IgD-negative memory B cell (primary cell): ENCODE measurements around the gene KRT5. TPM values are rescaled to one million over a fixed set of nuclear protein-coding genes. Genes with fewer than 3 reads are reported as not detected.
A peak's percentile ranks its signal among the peaks of the same experiment; 100 is the strongest.
"Not testable (repeated sequence)": the region's sequence is repeated elsewhere in the genome, so short reads cannot be mapped to it uniquely, and the experiment has no call there.

Experiments
- H3K27ac Mint-ChIP-seq, 3 donors: one replicate each; pipeline ENCODE4 v1.8.0; 2020 to 2022; ENCODE audit warnings: mild to moderate bottlenecking in 3 of 3, mixed read lengths in 3 of 3, moderate library complexity in 1 of 3
- H3K27me3 Mint-ChIP-seq: one replicate; pipeline ENCODE4 v1.8.0; 2021; ENCODE audit warnings: mixed read lengths
- H3K36me3 Mint-ChIP-seq: one replicate; pipeline ENCODE4 v1.8.0; 2020; ENCODE audit warnings: mild to moderate bottlenecking, mixed read lengths
- H3K4me1 Mint-ChIP-seq, 3 donors: one replicate each; pipeline ENCODE4 v1.8.0; 2020 to 2022; ENCODE audit warnings: mixed read lengths in 3 of 3, mild to moderate bottlenecking in 1 of 3
- H3K4me3 Mint-ChIP-seq, 4 donors: one replicate each; pipeline ENCODE4 v1.8.0; 2020 to 2022; ENCODE audit warnings: mild to moderate bottlenecking in 4 of 4, mixed read lengths in 4 of 4, moderate library complexity in 3 of 4
- H3K9me3 Mint-ChIP-seq, 3 donors: one replicate each; pipeline ENCODE4 v1.8.0; 2020 to 2021; ENCODE audit warnings: mixed read lengths in 3 of 3, mild to moderate bottlenecking in 1 of 3
- polyA plus RNA-seq: library from polyadenylated mRNA; unstranded; fragments of 300-500 nt; fragmentation: Illumina TruSeq; gene quantifications from one replicate; pipeline ENCODE4 v1.2.3, GENCODE V29; 2021

The KRT5 gene
- polyA plus RNA-seq, 1 donor from 2014 or later: not detected

DNA sequence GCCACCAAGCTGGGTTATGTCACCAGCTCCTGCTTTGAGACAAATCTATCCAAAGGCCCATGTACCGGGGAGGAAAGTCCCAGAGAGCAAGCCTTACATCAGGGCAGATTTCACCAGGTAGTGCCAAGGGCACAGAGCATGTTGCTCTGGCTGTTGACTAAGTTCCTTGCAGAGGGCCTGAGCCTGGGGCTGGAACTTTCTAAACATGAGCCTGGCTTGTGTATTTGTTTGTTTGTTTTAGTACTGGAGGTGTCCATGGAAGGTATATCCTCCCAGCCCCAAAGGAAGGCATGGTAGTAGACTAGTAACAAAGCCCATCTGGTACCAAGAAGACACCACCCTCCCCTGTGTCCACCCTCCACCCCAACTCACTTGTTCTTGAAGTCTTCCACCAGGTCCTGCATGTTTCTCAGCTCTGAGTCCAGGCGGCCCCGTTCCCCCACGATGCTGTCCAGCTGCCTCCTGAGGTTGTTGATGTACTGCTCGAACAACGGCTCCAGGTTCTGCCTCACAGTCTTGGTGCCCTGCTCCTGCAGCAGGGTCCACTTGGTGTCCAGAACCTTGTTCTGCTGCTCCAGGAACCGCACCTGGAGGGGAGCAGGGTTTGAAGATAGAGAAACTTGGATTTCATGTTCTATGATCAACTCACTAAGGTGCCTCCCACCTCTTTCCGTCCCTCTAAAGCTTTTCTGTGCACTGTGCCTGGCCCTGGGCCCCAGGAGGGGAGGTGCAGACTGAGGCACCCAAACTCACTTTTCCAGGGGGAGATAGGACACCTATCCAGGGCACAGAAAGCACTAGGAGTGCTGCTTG lies 1.4 kb downstream of the KRT5 start:
- H3K4me3 Mint-ChIP-seq: no peak overlapping the region
- peaks cover 10% of the 10 kb centered on the region for H3K27me3 Mint-ChIP-seq
- H3K9me3 Mint-ChIP-seq: no peaks in the 10 kb centered on the region
- H3K4me1 Mint-ChIP-seq: no peaks in the 10 kb centered on the region
- H3K27ac Mint-ChIP-seq: no peak overlapping the region
- no peaks in the 10 kb centered on the region for H3K36me3 Mint-ChIP-seq

DNA sequence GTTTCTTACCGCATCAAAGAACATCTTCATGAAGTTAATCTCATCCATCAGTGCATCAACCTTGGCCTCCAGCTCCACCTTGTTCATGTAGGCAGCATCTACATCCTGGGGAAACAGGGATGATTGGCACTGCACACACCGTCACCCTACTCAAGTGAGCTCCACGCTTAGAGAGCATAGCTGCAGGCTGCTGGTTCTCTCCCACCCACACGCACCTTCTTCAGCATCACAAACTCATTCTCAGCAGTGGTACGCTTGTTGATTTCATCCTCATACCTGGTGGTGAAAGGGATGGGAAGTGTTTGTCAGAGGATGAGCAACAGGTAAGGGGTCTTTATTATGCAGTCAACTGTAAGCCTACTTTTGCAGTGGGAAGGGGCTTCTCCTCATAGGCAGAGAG lies 2.3 kb downstream of the KRT5 start:
- no peaks in the 10 kb centered on the region for H3K4me1 Mint-ChIP-seq
- H3K4me3 Mint-ChIP-seq: no peak overlapping the region
- peaks cover 9% of the 10 kb centered on the region for H3K27me3 Mint-ChIP-seq
- no peak overlapping the region for H3K27ac Mint-ChIP-seq
- H3K9me3 Mint-ChIP-seq: no peaks in the 10 kb centered on the region
- no peaks in the 10 kb centered on the region for H3K36me3 Mint-ChIP-seq

DNA sequence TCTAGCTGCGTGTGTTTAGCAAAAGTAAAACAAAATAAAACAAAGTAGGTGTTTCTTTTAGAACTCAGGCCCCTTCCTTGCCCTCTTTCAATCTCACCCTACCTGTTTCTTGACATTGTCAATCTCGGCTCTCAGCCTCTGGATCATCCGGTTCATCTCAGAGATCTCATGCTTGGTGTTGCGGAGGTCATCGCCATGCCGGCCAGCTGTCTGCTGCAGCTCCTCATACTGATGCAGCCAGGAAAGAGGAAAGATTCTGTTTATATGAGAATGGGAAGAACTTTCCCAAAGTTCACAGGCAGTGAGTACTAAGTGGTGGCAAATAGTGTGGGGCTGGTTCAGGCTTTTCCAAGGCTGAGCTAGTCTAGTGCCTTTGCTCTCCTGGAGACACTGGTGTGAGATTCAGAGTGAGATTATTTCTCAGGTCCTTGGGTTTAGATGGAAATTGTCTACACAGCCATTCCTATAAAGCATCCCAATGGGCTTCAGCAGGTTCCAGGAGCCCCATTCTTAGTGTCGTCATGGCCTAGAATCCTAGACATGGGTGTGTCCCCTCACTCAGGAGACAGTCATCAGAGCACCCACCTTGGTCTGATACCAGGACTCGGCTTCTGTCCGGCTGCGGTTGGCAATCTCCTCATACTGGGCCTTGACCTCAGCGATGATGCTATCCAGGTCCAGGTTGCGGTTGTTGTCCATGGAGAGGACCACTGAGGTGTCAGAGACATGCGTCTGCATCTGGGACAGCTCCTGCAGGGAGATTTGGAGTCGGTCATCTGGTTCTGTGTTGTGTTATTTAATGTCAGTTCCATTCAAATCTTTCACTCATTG lies 3.0 kb downstream of the KRT5 start:
- peaks cover 6% of the 10 kb centered on the region for H3K27me3 Mint-ChIP-seq
- H3K4me3 Mint-ChIP-seq: no peak overlapping the region
- no peak overlapping the region for H3K27ac Mint-ChIP-seq
- no peaks in the 10 kb centered on the region for H3K36me3 Mint-ChIP-seq
- H3K4me1 Mint-ChIP-seq: no peaks in the 10 kb centered on the region
- no peaks in the 10 kb centered on the region for H3K9me3 Mint-ChIP-seq

DNA sequence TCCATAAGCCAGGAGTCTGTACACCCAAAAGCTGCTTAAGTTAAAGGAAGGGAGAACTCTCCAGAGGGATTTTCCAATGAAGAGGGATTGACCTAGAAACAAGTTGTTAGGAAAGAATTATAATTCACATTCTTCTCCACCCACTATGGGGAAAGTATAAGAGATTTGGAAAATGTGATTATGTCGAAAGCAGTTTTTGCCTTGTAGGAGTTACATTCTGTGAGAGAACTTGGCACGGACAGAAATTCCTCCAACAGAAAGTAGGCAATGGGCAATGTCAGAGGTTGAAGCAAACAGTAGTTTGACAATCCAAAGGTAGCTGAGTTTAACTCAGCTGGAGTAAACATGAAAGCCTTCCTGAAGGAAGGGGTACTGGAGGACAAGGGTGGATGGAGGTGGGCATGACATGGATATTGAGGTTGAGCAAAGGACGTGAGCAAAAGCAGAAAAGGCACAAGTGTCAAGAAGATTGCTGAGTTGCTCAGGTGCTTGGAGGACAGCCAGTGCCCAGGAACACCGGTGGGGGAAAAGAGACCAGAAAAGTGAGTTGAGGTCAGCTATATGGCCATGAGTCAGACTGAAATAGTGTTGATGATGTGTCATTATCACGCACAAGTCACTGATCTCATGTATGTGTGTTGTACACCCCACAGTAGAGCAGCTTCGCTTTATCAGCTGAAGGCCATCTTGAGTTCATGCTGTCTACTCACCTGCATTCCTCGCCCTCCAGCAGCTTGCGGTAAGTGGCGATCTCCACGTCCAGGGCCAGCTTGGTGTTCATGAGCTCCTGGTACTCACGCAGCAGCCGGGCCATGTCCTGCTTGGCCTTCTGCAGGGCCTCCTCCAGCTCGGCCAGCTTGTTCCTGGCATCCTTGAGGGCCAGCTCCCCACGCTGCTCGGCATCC lies 4.0 kb downstream of the KRT5 start:
- no peak overlapping the region for H3K27ac Mint-ChIP-seq
- H3K9me3 Mint-ChIP-seq: peaks cover 0 to 3% (median 2%) of the 10 kb centered on the region in 3 donors
- H3K4me3 Mint-ChIP-seq: no peak overlapping the region
- peaks cover 6% of the 10 kb centered on the region for H3K27me3 Mint-ChIP-seq
- H3K36me3 Mint-ChIP-seq: no peaks in the 10 kb centered on the region
- no peaks in the 10 kb centered on the region for H3K4me1 Mint-ChIP-seq

DNA sequence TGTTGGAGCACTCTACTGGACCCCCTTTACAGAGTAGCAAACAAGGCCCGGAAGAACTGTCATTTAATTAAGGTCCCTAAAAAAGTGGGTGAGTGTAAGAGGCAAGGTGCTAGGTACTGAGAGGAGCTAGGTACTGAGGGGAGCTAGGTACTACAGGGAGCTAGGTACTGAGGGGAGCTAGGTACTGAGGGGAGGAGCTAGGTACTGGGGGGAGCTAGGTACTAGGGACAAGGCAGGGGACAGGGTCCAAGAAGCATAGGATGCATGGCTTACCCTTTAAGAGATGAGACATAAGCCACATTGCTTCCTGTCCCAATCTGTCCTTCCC lies 4.9 kb downstream of the KRT5 start:
- H3K27ac Mint-ChIP-seq: peak overlapping the region in 1 of 3 donors; percentile 48
- H3K27me3 Mint-ChIP-seq: peaks cover 6% of the 10 kb centered on the region
- no peak overlapping the region for H3K4me3 Mint-ChIP-seq
- no peaks in the 10 kb centered on the region for H3K36me3 Mint-ChIP-seq
- H3K9me3 Mint-ChIP-seq: peaks cover 0 to 6% (median 4%) of the 10 kb centered on the region in 3 donors
- no peaks in the 10 kb centered on the region for H3K4me1 Mint-ChIP-seq

DNA sequence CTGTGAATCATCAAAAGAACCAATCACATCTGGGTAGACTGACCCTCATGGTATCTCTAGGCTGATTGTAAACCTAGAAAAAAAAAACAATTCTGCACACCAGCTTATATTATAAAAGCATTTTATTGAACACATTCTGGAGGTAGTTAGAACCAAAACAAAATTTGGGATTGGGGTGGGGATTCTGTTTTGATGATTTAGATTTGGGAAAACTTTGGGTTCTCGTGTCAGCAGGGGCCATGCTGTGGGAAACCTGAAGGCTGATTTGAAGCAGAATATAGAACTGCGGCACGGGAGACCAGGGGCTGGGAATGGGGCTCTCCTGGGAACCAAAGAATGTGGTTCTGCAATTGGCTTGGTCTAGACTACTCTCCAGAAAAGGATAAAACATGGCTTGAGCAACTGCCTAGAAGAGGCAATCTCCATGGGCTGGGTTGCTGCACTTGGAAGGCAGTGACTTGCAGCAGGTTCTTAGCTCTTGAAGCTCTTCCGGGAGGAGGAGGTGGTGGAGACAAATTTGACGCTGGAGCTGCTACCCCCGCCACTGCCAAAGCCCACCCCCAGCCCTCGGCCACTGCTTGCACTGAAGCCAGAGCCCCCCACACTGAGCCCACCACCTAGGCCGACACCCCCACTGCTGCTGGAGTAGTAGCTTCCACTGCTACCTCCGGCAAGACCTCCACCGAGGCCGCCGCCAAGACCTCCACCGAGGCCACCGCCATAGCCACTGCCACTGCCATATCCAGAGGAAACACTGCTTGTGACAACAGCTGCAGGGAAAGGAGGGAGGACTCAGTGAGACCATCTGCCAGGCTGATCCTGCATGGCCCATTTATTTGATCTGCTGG lies 5.5 kb downstream of the KRT5 start:
- no peak overlapping the region for H3K4me3 Mint-ChIP-seq
- no peaks in the 10 kb centered on the region for H3K4me1 Mint-ChIP-seq
- no peaks in the 10 kb centered on the region for H3K36me3 Mint-ChIP-seq
- peaks cover 0 to 8% (median 4%) of the 10 kb centered on the region in 3 donors for H3K9me3 Mint-ChIP-seq
- peaks cover 6% of the 10 kb centered on the region for H3K27me3 Mint-ChIP-seq
- H3K27ac Mint-ChIP-seq: peak overlapping the region in 1 of 3 donors; percentile 48

DNA sequence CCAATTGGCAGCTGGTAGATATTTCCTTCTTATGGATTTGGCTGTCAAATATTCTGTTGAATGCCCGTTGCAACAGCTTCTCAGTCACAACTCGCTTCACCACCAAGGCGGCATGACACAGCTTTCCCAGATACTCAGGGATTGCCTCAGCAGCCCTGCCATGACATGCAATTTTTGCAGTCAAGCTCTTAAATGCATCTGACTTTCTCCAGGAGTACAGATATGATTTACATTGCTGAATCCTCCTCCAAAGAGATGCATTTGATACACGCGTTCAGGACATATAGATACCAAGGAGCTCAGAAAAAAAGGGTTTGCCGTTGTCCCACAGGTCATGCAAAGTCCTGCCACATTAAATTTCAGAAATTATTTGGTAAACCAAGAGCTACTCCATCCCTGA lies 6.5 kb downstream of the KRT5 start:
- Mint-ChIP-seq H3K27ac (no peak overlapping the region), H3K36me3 (no peaks in the 10 kb centered on the region), H3K4me3 (no peak overlapping the region)

DNA sequence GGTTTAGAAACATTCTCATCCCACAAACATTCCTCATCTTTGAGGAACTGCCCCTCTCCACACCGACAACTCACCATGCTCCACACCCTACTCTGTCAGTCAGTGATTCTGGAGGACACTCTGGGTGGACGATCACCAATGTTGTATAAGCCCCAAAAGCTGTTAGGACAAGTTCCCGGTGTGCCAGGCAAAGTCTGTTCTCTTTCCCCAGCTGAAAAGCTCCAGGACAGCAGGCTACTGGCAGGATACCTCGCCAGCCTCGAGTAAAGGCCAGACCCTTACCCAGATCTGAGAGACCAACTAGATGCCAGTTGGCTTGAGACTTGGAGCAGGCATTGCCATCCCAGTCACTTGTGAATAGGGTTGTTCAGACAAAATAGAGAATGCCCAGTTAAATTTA lies 12.0 kb downstream of the KRT5 start:
- Mint-ChIP-seq H3K27me3 (peaks cover 5% of the 10 kb centered on the region), H3K4me1 (no peaks in the 10 kb centered on the region), H3K9me3 (peaks cover 0 to 8% (median 4%) of the 10 kb centered on the region in 3 donors), H3K4me3 (no peak overlapping the region), H3K27ac (no peak overlapping the region), H3K36me3 (no peaks in the 10 kb centered on the region)

More for the DNA sequence above, 6.5 kb downstream of the KRT5 start:
- Mint-ChIP-seq H3K27me3 (peaks cover 6% of the 10 kb centered on the region), H3K4me1 (no peaks in the 10 kb centered on the region), H3K9me3 (peaks cover 0 to 8% (median 4%) of the 10 kb centered on the region in 3 donors)

DNA sequence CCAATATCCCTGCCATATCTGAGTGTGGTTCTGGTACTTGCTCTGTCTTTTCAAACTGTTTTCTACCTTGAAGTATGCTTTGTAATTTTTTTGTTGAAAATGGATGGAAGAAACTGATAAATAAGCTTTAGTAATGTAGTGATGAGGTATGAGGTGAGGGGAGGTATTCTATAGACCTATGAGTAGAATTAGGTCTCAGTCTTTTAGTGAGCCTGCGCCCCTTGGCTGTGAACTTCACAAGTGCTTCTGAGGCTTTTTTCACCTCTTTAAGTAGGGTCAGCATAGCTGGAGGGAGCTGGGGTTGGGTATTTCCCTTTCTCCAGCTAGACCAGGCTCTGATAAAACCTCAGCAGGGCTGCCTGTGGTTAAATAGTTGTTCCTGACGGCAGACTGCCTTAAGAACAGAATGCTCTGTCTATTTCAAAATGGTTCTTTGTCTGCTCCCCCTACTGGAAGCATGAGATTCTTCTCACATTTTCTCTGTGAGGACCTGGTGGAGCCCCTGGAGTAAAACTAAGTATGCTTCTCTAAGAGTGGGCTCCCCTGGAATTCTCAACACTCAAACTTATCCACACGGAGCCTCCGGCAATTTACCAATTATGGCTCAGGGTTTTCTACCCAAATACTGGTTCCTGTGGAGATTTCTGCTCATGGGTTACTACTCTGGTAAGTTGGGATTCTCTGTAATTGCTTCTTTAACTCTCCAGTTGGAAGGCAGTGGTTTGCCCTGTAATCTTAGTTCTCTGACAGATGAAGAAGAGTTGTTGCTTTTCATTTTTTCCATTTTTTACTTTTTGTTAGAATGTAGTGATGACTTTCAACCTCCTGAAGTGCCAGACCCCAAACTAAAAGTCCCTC lies 13.1 kb downstream of the KRT5 start:
- Mint-ChIP-seq H3K27ac (no peak overlapping the region), H3K4me3 (no peak overlapping the region), H3K36me3 (no peaks in the 10 kb centered on the region), H3K27me3 (peaks cover 3% of the 10 kb centered on the region), H3K4me1 (no peaks in the 10 kb centered on the region), H3K9me3 (peaks cover 0 to 13% (median 4%) of the 10 kb centered on the region in 3 donors)

DNA sequence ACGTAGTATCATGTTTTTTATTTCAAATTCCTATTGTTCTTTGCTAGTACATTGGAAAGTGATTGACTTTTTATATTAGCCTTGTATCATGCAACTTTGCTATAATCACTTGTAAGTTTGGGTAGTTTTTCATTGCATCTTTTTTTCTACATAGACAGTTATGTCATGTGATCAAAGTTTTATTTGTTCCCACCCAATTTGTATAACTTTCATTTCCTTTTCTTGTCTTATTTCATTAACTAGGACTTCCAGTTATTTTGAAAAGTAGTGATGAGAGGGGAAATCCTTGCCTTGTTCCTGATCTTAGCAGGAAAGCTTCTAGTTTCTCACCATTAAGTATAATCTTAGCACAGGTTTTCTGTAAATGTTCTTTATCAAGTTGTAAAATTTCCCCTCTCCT lies 17.3 kb downstream of the KRT5 start:
- peaks cover 0 to 1% (median 0%) of the 10 kb centered on the region in 3 donors for H3K4me1 Mint-ChIP-seq
- no peak overlapping the region for H3K4me3 Mint-ChIP-seq
- H3K27me3 Mint-ChIP-seq: peaks cover 4% of the 10 kb centered on the region
- no peaks in the 10 kb centered on the region for H3K36me3 Mint-ChIP-seq
- H3K27ac Mint-ChIP-seq: no peak overlapping the region
- H3K9me3 Mint-ChIP-seq: peaks cover 0 to 4% (median 3%) of the 10 kb centered on the region in 3 donors

DNA sequence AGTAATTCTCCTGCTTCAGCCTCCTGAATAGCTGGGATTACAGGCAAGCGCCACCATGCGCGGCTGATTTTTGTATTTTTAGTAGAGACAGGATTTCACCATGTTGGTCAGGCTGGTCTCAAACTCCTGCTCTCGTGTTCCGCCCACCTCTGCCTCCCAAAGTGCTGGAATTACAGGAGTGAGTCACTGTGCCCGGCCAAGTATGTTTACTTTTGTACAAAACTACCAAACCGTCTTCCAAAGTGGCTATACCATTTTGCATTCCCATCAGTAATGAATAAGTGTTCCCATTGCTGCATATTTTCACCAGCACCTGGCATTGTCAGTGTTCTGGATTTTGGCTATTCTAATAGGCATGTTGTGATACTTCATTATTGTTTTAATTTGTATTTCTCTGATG lies 18.7 kb downstream of the KRT5 start:
- Mint-ChIP-seq H3K4me1 (peaks cover 0 to 1% (median 0%) of the 10 kb centered on the region in 3 donors), H3K36me3 (no peaks in the 10 kb centered on the region), H3K27me3 (peaks cover 8% of the 10 kb centered on the region), H3K4me3 (no peak overlapping the region), H3K27ac (no peak overlapping the region), H3K9me3 (peaks cover 0 to 4% (median 3%) of the 10 kb centered on the region in 3 donors)

DNA sequence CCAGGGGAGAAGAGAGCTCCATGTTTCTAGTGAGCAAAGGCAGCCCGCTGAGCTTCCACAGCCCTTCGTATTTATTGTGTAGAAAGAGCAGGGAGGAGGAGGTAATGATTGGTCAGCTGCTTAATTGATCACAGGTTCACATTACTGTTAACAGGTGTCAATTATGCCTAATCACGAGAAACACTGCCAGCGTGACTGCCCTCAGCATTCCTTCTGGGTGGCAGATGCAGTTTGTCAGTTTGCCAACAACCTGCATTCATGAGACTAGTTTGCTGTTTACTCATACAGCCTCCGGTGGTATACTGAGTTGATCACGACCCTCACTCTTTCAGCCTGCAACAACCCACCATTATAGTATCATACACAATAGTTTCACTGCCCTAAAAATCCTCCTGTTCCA lies 19.6 kb downstream of the KRT5 start:
- H3K36me3 Mint-ChIP-seq, H3K27ac Mint-ChIP-seq, H3K27me3 Mint-ChIP-seq, H3K4me1 Mint-ChIP-seq, H3K9me3 Mint-ChIP-seq, H3K4me3 Mint-ChIP-seq: not testable (repeated sequence)

DNA sequence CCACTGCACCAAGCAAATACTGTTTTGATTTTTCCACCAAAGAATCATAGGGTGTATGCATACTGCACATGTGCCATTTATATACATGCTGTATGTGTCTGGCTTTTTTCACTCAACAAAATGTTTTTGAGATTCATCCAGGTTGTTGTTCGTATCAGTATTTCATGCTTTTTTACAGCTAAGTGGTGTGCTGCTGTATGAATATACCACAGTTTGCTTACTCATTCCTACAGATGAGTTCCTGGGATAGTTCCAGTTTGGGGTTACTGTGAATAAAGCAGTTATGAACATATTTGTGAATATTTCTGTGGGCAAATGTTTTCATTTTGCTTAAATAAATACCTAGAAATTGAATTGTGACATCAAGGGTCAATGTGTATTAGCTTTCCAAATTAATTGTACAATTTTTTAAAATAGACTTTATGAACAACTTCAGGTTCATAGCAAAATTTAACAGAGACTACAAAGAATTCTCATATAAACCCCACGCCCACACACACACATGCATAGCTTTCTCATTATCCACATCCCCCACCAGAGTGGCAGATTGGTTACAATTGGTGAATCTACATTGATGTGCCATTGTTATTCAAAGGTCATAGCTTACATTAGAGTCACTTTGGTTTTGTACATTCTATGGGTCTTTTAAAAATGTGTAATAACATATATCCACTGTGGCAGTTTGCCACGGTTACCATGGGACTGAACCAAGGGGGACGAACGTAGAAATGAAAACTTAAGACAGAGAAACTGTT lies 20.2 kb downstream of the KRT5 start:
- Mint-ChIP-seq H3K27ac (no peak overlapping the region), H3K36me3 (no peaks in the 10 kb centered on the region), H3K27me3 (peaks cover 6% of the 10 kb centered on the region), H3K9me3 (peaks cover 0 to 4% (median 3%) of the 10 kb centered on the region in 3 donors), H3K4me3 (no peak overlapping the region), H3K4me1 (peaks cover 0 to 8% (median 5%) of the 10 kb centered on the region in 3 donors)
